Astrocyte of the hippocampus (primary cell): ENCODE data around the gene SMYD3.
A peak's percentile ranks its signal among the peaks of the same experiment; 100 is the strongest.

ENCODE experiments used
- DNase-seq: peaks from one replicate; pipeline ENCODE4 v3.0.0; 2011; ENCODE audit warnings: low read depth, low spot score

Gene SMYD3

GRCh38 chr1:246275036-246275435 is 232.0 kb downstream of the SMYD3 start:
- no peak for DNase-seq

DNA sequence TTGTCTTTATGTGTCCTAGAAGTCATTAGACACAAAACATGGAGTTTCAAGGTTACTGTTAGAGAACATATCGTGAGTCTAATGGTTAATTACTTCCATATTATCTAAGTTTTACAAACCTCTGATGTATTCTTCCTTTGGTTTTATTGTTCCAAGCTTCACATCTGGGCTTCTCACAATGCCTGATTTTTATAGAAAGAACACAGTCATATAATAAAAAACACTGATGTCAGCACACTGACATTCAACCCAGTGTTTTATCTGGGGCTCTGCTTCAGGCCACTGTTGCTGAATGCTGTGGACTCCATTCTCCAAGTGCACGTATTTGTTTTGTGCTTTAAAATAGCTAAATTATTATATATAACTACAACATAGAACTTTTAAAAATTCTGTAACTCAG is 232.9 kb downstream of the SMYD3 start:
- no peak for DNase-seq

DNA sequence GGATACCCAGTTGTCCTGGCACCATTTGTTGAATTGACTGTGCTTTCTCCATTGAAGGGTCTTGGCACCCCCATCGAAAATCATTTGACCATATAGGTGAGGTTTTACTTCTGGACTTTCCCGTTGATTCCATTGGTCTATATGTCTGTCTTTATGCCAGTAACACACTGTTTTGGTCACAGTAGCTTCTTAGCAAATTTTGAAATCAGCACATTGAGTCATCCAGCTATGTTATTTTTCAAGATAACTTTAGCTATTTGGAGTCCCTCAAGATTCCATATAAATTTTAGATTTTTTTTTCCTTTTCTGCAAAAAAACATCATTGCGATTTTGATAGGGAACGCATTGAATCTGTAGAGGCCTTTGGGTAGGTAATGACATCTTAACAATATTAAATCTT is 235.6 kb downstream of the SMYD3 start:
- no peak for DNase-seq

- DNase-seq: no peak
These were observed 236.8 kb downstream of the SMYD3 start for GRCh38 chr1:246270236-246270635.

DNA sequence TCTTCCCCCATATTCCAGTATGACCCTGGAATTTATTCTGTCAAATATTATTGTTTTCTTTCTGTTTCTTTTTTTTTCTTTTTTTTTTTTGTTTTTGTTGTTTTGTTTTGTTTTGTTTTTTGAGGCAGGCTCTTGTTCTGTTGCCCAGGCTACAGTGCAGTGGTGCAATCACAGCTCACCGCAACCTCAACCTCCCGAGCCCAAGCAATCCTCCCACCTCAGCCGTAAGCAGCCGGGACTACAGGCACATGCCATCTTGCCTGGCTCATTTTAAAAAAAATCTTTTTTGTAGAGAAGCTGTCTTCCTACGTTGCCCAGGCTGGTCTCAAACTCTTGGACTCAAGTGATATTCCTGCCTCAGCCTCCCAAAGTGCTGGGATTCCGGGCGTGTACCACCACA is 237.6 kb downstream of the SMYD3 start:
- DNase-seq: no peak

- peak; percentile 18 for DNase-seq
These were observed 239.2 kb downstream of the SMYD3 start for GRCh38 chr1:246267896-246268295.

DNA sequence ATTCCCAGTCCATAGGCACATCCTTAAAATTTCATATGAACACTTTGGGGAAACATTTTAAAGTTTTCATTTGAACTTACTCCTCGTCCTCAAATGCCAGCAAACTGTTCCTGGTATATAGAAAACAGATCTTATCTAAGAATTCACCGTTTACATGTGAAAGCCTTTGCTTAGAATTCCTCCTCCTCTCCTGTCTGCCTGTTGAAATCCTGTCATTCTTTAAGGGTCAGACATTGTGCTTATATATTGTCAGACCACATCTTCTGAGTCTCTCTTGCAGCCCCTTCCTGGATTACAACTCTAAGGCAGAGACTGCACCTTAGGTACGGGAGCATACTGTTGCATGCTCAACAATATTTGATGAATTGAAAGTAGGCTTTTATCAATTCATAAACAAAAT is 239.7 kb downstream of the SMYD3 start:
- no peak for DNase-seq

GRCh38 chr1:246265481-246265880 is 241.6 kb downstream of the SMYD3 start:
- no peak for DNase-seq

- no peak for DNase-seq
These were observed 244.8 kb downstream of the SMYD3 start for GRCh38 chr1:246262281-246262680.

GRCh38 chr1:246261639-246262038 is 245.4 kb downstream of the SMYD3 start:
- no peak for DNase-seq

- no peak for DNase-seq
These were observed 248.8 kb downstream of the SMYD3 start for GRCh38 chr1:246258250-246258649.

- no peak for DNase-seq
These were observed 251.3 kb downstream of the SMYD3 start for GRCh38 chr1:246255773-246256172.

DNA sequence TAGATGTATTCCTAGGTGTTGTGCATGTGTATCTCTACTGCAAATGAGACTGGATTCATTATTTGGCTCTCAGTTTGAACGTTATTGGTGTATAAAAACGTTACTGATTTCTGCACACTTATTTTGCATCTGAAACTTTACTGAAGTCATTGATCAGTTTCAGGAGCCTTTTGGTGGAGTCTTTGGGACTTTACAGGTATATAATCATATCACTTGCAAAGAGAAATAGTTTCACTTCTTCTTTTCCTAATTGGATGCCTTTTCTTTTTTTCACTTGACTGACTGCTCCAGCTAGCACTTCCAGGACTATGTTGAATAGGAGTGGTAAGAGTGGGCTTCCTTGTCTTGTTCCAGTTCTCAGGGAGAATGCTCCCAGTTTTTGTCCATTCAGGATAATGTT is 252.2 kb downstream of the SMYD3 start:
- DNase-seq: no peak

DNA sequence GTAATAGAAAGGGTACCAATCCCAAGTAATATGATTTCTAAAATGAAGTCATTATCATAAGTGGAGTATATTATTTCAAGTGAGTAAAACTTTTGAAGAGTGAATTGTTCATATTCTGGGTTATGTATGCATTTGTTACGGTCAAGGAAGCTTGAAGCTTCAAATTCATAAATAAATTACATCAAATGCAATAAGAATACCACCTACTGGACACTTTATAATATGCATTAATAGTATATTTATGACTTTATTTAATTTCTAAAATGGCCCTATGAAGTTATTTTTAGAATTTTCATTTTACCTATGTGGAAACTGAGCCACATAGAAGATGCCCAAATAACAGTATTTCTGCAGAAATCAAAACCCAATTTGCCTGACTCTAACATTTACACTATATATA is 260.6 kb downstream of the SMYD3 start:
- no peak for DNase-seq

GRCh38 chr1:246245541-246245940 is 261.5 kb downstream of the SMYD3 start:
- no peak for DNase-seq

DNA sequence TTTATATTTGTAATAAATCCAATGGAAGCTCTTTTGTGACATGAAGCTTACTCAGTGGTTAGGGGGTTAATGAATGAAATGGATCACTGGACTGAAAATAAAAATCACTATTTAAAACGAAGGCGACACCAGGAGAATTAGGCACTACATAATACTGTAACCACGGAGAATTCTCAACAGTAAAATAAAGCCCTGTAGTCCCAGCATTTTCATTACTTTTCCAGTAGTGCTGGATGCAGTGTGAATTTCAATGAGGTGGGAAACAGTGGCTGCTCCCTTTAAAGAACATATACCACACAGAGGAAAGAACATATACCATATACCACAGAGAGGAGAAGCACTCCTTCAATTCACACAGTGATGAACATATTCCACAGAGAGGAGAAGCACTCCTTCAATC is 275.0 kb downstream of the SMYD3 start:
- no peak for DNase-seq

DNA sequence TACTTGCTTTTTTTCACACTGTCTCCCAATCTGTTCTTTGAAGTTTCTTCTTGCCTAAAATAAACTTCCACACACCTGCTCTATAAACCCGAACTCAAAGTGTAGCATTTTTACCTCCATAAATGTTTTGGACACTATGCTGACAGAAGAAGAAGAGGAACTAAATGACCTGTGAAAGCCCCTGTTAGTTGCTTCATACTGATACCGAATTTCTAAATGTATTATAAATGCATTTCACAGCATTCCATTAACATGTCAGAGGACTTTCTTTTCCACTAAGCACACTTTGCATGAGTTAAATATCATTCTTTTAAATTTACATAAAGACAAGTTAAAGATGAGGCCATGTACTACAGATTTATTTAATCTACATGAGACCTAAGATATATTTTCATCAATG is 281.0 kb downstream of the SMYD3 start:
- DNase-seq: no peak

DNA sequence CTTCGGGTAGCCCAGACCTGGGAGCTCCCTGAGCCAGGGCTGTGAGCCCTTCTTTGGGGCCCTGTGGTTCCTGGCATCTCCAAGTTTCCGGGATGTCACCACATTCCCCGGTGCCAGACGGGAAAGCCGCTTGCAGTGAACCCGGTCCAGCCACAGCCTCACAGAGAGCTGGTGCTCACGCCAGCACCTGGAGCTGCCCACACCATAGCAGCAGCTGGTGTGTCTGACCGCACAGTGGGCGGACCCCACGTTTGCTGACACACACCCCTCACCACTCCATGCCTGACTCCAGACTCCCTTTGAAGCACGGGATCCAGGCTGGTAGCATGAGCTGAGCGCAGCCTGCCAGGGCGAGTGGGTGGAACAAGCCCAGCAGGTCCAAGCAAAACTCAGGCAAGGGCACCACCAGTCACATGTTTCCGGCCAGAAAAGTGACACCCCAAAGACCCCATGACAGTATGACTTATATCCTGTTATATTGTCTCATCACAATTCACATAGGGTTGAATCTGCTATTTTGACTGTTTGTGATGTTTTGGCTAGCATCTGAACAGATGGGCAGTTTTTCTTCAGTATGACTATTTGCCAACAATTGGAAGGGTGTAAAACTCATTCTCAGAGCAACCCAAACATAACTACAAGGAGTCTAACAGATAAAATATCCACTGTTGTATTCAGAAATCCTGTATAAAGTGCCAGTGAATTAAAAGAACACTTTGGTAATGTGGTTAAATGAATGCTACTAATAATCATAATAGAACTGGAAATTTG is 285.4 kb downstream of the SMYD3 start:
- DNase-seq: no peak

DNA sequence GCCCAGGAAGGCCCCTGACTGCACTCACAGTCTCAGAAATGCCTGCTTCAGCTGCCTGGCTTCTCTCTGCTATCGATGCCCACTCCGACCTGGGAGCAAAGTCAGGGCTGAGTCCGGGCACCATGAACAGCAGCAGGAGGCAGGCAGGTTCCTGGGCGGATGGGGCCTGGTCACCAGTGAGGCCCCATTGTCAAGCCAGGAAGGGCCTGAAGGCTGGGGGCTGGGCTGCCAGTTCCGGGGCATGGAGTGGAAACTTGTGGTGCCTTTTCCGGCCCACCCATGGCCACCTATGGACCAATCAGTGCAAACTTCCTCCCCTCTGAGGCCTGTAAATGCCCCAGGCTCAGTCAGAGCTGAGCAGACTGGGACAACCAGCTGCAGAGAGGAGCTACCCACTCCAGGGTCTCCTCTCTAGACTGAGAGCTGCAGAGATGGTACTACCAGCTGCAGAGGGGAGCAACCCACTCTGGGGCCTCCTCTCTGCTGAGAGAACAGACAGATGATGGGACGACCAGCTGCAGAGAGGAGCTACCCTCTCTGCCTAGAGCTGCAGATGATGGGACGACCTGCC is 286.5 kb downstream of the SMYD3 start:
- no peak for DNase-seq

- DNase-seq: no peak
These were observed 287.5 kb downstream of the SMYD3 start for GRCh38 chr1:246219508-246220030.

DNA sequence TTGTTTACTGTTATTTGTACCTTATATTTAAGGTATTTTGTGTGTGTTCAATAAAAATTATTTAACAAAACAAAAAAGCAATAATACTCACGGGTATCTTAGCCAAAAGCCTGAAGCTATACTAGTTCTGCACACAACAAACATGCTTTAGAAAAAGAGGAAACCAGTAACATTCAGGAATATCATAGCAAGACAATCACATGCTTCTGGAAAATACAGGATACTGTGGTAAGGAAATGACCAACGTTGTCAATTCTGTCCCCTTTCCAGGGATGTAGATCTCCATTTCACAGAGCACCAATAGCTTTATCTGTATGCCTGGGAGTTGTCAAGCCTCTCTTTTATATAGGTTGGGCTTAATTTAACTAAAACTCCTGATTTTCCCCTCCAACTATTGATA is 288.4 kb downstream of the SMYD3 start:
- no peak for DNase-seq

DNA sequence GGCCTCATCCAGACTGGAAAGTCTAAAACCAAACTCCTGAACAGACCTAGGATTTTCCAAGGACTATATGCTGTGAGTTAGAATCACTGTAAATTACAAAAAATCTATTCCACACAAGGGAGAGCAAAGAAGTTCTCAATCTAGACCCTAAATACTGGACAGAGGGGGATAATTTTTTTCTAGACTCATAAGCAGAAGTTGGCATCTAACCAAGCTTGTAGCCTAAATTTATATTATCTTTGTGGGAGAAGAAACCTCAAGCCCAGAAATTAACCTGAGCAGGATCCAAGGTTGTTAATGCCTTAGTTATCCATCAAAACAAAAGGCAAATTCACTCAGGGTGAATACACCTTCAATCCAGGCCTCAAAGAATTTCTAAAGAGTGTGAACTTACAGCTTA is 290.2 kb downstream of the SMYD3 start:
- DNase-seq: no peak

DNA sequence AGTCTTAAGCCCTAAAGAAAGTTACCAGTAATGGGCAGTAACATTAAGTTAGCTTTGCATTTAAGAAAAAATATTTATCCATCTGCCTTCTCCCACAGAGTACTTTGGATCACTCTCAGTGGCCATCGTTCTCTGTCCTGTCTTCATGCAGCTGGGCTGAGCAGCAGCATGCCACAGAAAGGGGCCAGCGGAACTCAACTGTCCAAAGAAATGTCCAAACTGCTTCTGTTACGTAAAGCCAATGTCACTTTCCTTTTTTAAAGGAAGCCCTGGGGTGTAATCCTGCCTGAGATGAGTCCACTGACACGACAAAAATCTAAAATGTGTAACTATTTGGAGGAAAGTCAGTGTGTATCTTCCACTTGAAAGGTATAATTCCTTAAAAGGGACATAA is 291.6 kb downstream of the SMYD3 start:
- DNase-seq: no peak
